ENCODE data around the gene TAS1R1. TPM values are rescaled to one million over a fixed set of nuclear protein-coding genes. Genes with fewer than 3 reads are reported as not detected.
"Not testable (repeated sequence)": the region's sequence is repeated elsewhere in the genome, so short reads cannot be mapped to it uniquely, and the experiment has no call there.

The TAS1R1 gene
- total and polyA plus RNA-seq, 2 experiments from 2014 or later, result not detected

DNA sequence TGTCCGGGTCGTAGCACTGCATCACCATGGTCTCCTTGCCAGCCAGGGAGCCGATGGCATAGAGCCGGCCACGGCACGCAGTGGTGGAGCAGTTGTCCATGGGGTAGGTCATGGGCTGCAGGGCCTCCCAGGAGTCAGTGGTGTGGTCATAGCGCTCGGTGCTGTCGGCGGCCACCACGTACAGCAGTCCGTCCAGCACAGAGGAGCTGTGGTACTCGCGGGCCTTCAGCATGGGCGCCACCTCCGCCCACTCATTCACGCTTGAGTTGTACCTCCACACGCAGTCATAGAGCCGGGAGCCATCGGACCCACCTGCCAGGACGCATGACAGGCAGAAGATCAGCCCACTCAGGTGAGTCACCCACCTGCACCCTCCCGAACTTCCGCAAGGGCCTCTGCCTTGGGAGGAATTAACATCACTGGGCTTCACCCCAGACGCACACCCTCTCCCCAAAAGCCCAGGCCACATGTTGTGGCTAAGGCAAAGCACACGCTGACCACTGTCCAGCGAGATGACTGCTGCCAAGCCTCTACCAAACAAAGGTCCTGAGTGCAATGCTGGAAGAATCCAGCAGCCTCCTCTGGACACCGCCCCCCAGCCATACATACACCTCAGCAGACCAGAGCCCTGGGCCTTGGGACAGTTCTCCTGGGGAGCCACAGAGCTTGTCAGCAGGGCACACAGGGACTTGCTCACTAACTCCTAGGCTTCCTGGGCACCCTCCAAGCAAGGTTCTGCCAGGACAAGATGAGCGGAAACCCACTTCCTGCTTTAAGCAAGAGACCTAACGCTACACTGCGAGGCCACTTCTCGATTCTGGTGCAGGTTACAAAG, 44.3 kb downstream of the TAS1R1 start:
- Histone ChIP-seq H3K27me3 (no peaks in the 10 kb centered on the region), H3K4me2 (peak overlapping the region; percentile 88), H3K4me1 (ENCODE audit: insufficient read depth) (peaks cover 25% of the 10 kb centered on the region), H3K4me3 (no peak overlapping the region), H2AFZ (no peak overlapping the region), H3K27ac (no peak overlapping the region), H3K36me3 (replicated peaks; ENCODE audit: insufficient read depth, low read depth) (no peaks in the 10 kb centered on the region), H3K9me2 (replicated peaks; ENCODE audit: insufficient read depth) (no peaks in the 10 kb centered on the region), H3K79me2 (peaks cover 56% of the 10 kb centered on the region), H3K9me3 (ENCODE audit: low read depth) (no peaks in the 10 kb centered on the region), H4K20me1 (ENCODE audit: insufficient read depth, poor library complexity, severe bottlenecking) (peaks cover 29% of the 10 kb centered on the region)
- TF ChIP-seq EZH2 (IDR thresholded peaks at IDR 0.05; ENCODE audit: borderline replicate concordance) (no peak), EZH2phosphoT487 (IDR thresholded peaks at IDR 0.05; ENCODE audit: low read depth, severe bottlenecking, unreplicated experiment) (no peak)
- TF ChIP-seq, protein P1, sequence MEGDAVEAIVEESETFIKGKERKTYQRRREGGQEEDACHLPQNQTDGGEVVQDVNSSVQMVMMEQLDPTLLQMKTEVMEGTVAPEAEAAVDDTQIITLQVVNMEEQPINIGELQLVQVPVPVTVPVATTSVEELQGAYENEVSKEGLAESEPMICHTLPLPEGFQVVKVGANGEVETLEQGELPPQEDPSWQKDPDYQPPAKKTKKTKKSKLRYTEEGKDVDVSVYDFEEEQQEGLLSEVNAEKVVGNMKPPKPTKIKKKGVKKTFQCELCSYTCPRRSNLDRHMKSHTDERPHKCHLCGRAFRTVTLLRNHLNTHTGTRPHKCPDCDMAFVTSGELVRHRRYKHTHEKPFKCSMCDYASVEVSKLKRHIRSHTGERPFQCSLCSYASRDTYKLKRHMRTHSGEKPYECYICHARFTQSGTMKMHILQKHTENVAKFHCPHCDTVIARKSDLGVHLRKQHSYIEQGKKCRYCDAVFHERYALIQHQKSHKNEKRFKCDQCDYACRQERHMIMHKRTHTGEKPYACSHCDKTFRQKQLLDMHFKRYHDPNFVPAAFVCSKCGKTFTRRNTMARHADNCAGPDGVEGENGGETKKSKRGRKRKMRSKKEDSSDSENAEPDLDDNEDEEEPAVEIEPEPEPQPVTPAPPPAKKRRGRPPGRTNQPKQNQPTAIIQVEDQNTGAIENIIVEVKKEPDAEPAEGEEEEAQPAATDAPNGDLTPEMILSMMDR (IDR thresholded peaks at IDR 0.05; ENCODE audit: poor library complexity), result no peak
- no peak for DNase-seq (ENCODE audit: low spot score)
- 96% methylated on average over 31 of the region's 31 CpGs for WGBS (ENCODE audit: low lambda C conversion rate, missing lambda C conversion rate)

DNA sequence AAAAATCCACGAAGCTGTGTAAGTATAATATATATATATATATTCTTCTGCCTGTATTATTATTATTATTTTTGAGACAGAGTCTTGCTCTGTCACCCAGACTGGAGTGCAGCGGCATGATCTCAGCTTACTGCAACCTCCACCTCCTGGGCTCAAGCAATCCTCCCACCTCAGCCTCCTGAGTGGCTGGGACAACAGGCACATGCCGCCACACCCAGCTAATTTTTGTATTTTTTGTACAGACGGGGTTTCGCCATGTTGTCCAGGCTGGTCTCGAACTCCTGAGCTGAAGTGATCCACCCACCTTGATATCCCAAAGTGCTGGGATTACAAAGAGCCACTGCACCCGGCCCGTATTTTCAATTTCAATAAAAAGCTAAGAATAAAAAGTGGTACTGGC, 44.9 kb downstream of the TAS1R1 start:
- H3K9me2 ChIP-seq (replicated peaks; ENCODE audit: insufficient read depth); H3K36me3 ChIP-seq (replicated peaks; ENCODE audit: insufficient read depth, low read depth); DNase-seq (ENCODE audit: low spot score); H2AFZ ChIP-seq; H3K9me3 ChIP-seq (ENCODE audit: low read depth); H3K27me3 ChIP-seq: not testable (repeated sequence)
- Histone ChIP-seq H3K27ac (peak overlapping the region; percentile 100), H4K20me1 (ENCODE audit: insufficient read depth, poor library complexity, severe bottlenecking) (peaks cover 29% of the 10 kb centered on the region), H3K4me3 (peak overlapping the region; percentile 6), H3K4me1 (ENCODE audit: insufficient read depth) (peaks cover 31% of the 10 kb centered on the region), H3K4me2 (peak overlapping the region; percentile 88), H3K79me2 (peaks cover 59% of the 10 kb centered on the region)
- 87% methylated on average over 8 of the region's 8 CpGs for WGBS (ENCODE audit: low lambda C conversion rate, missing lambda C conversion rate)

DNA sequence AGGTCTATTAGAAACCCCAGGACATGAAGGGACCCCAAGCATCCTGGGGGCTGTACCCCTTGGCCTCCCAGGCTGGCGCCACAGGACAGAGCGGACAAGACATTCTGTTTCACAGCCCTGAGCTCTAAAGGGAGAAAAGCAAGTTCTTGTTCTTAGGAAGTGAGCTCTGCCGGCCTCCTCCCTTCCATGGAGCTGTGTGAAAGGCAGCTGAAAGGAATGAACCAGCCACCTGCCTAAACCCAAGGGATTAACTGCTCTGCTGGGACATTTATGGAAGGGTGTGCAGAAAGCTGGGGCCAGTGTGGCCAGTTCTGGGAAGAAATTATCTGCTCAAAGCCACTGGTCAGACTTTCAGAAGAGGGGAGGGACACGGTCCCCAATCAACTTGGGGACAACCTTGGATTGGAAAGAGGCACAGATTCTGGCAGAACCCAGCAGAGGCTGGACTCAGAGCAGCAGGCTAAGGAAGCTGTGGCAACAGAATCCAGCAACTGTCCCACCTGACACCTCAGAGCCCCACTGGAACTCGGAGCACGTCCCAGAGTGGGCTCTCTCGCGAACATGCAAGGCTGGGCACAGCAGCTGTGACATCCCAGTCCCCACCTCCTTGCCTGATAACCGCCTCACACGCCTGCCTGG, 45.4 kb downstream of the TAS1R1 start:
- Histone ChIP-seq H2AFZ (no peak overlapping the region), H3K9me3 (ENCODE audit: low read depth) (no peaks in the 10 kb centered on the region), H3K9me2 (replicated peaks; ENCODE audit: insufficient read depth) (no peaks in the 10 kb centered on the region), H3K4me3 (peak overlapping the region; percentile 6), H3K27me3 (no peaks in the 10 kb centered on the region), H3K4me1 (ENCODE audit: insufficient read depth) (peaks cover 33% of the 10 kb centered on the region), H4K20me1 (ENCODE audit: insufficient read depth, poor library complexity, severe bottlenecking) (peaks cover 29% of the 10 kb centered on the region), H3K27ac (peak overlapping the region; percentile 100), H3K4me2 (peak overlapping the region; percentile 88), H3K79me2 (peaks cover 62% of the 10 kb centered on the region), H3K36me3 (replicated peaks; ENCODE audit: insufficient read depth, low read depth) (no peaks in the 10 kb centered on the region)
- WGBS (ENCODE audit: low lambda C conversion rate, missing lambda C conversion rate), result 27% methylated on average over 10 of the region's 10 CpGs
- DNase-seq (ENCODE audit: low spot score), result no peak
- TF ChIP-seq, protein P1 (IDR thresholded peaks at IDR 0.05; ENCODE audit: poor library complexity), result no peak
- TF ChIP-seq EZH2phosphoT487 (IDR thresholded peaks at IDR 0.05; ENCODE audit: low read depth, severe bottlenecking, unreplicated experiment), result no peak
- no peak for TF ChIP-seq EZH2 (IDR thresholded peaks at IDR 0.05; ENCODE audit: borderline replicate concordance)
